PC-3 (cell line): Measurements from ENCODE around the gene RFX4. TPM values are rescaled to one million over a fixed set of nuclear protein-coding genes. Genes with fewer than 3 reads are reported as not detected.

ENCODE experiments used
- ATAC-seq: fragments of 200-7000 bp; cut with Tn5 transposase; 2 replicates; pipeline ENCODE4 v1.9.1; 2020; ENCODE audit warnings: mild to moderate bottlenecking, moderate library complexity
- BruUV-seq: library from RNA; stranded (reverse); fragments of 400-500 nt; replicated peaks from 2 replicates; lab custom pipeline; 2021; lab: Mats Ljungman, UMichigan
- CTCF ChIA-PET: fragments of 300-600 bp; sonication (Branson Sonifier 250); formaldehyde crosslinking; loops from one replicate; lab custom pipeline; 2022; ENCODE audit warnings: antibody characterized with exemption; lab: Charles Lee
- POLR2A ChIA-PET: fragments of 300-600 bp; sonication (Branson Sonifier 250); formaldehyde crosslinking; loops from one replicate; lab custom pipeline; 2022; ENCODE audit warnings: antibody characterized with exemption; ENCODE audit not compliant: unreplicated experiment; lab: Charles Lee
- DNase-seq: peaks from one replicate; pipeline ENCODE4 v3.0.0-alpha.2; 2015
- H2AFZ ChIP-seq: fragments of 300-600 bp; sonication (generic); 2 replicates; pipeline ENCODE4 v1.6.0; 2016; ENCODE audit warnings: antibody characterized with exemption, low read length
- H3F3A ChIP-seq: fragments of 300-600 bp; sonication (generic); one replicate; pipeline ENCODE4 v1.6.0; 2017; ENCODE audit warnings: antibody characterized with exemption, low read length, control low read depth, mild to moderate bottlenecking; ENCODE audit not compliant: unreplicated experiment
- H3K27ac ChIP-seq: fragments of 300-600 bp; sonication (generic); 2 replicates; pipeline ENCODE4 v1.5.1; 2016; ENCODE audit warnings: mild to moderate bottlenecking, low read length
- H3K27me3 ChIP-seq: fragments of 300-600 bp; sonication (generic); 2 replicates; pipeline ENCODE4 v1.6.1; 2016; ENCODE audit warnings: low read length, mixed read lengths
- H3K36me3 ChIP-seq: fragments of 300-600 bp; sonication (generic); 2 replicates; pipeline ENCODE4 v1.6.1; 2016; ENCODE audit warnings: low read depth, mixed run types, low read length, mixed read lengths
- H3K4me1 ChIP-seq: fragments of 300-600 bp; sonication (generic); 2 replicates; pipeline ENCODE4 v1.5.1; 2016; ENCODE audit warnings: low read length; ENCODE audit not compliant: insufficient read depth
- H3K4me2 ChIP-seq: fragments of 300-600 bp; sonication (generic); 2 replicates; pipeline ENCODE4 v1.6.0; 2016; ENCODE audit warnings: low read length
- H3K4me3 ChIP-seq: fragments of 300-600 bp; sonication (generic); 2 replicates; pipeline ENCODE4 v1.5.1; 2016; ENCODE audit warnings: mild to moderate bottlenecking, low read length, mixed read lengths
- H3K79me2 ChIP-seq: fragments of 300-600 bp; sonication (generic); 2 replicates; pipeline ENCODE4 v1.6.1; 2017; ENCODE audit warnings: low read length, mixed read lengths
- H3K9ac ChIP-seq: fragments of 300-600 bp; sonication (generic); 2 replicates; pipeline ENCODE4 v1.6.0; 2016; ENCODE audit warnings: mild to moderate bottlenecking, low read length
- H3K9me2 ChIP-seq: fragments of 300-600 bp; sonication (generic); replicated peaks from 2 replicates; pipeline ENCODE4 v1.6.1; 2016; ENCODE audit warnings: mixed run types, low read length, mixed read lengths
- H3K9me3 ChIP-seq: fragments of 300-600 bp; sonication (generic); 2 replicates; pipeline ENCODE4 v1.6.1; 2016; ENCODE audit warnings: low read length, mixed read lengths
- H4K20me1 ChIP-seq: fragments of 300-600 bp; sonication (generic); 2 replicates; pipeline ENCODE4 v1.6.1; 2016; ENCODE audit warnings: low read length, mixed read lengths
- CTCF ChIP-seq: fragments of 300-600 bp; sonication (generic); conservative IDR thresholded peaks from 2 replicates; pipeline ENCODE4 v1.5.1; 2017; ENCODE audit warnings: antibody characterized with exemption, low read depth, mild to moderate bottlenecking, low read length
- EZH2 ChIP-seq: fragments of 300-600 bp; sonication (generic); IDR thresholded peaks from one replicate; pipeline ENCODE4 v1.6.1; 2017; ENCODE audit warnings: antibody characterized with exemption, mild to moderate bottlenecking, low read length; ENCODE audit not compliant: unreplicated experiment
- EZH2phosphoT487 ChIP-seq: fragments of 300-600 bp; sonication (generic); IDR thresholded peaks from 2 replicates; pipeline ENCODE4 v1.6.1; 2018; ENCODE audit warnings: mild to moderate bottlenecking, antibody characterized with exemption, low read length, borderline replicate concordance
- intact Hi-C: fragments of 100-400 bp; cut with micrococcal nuclease; formaldehyde crosslinking; loops from 2 replicates; pipeline ENCODE4 v1.9.0; 2023
- total RNA-seq: library from RNA; depleted of rRNA; stranded (reverse); fragments of >200 nt; gene quantifications from 2 replicates; pipeline ENCODE4 v1.2.3, GENCODE V29; 2014

Gene RFX4
- total RNA-seq, 1 experiment from 2014 or later = not detected

- H2AFZ ChIP-seq = no peak overlapping the region
- no peaks in the 10 kb centered on the region for H3K79me2 ChIP-seq
- no peaks in the 10 kb centered on the region for H3K9me3 ChIP-seq
- no peak overlapping the region for H3K4me2 ChIP-seq
- H4K20me1 ChIP-seq = no peaks in the 10 kb centered on the region
- H3K4me3 ChIP-seq = no peak overlapping the region
- H3F3A ChIP-seq = no peaks in the 10 kb centered on the region
- H3K4me1 ChIP-seq = no peaks in the 10 kb centered on the region
- no TSS peak for BruUV-seq
- ChIA-PET POLR2A (no interaction called here), CTCF (interaction anchor here (0.5 kb wide), 1 partner anchor 10 kb away, joined by 3 read pairs; no protein-coding TSS in a partner anchor)
- no peak overlapping the region for H3K9ac ChIP-seq
- intact Hi-C loops = no loop called here
- DNase-seq (no peak), ATAC-seq (no peak)
- H3K36me3 ChIP-seq = no peaks in the 10 kb centered on the region
- H3K27me3 ChIP-seq = peaks cover 25% of the 10 kb centered on the region
- TF ChIP-seq CTCF (no peak), EZH2phosphoT487 (no peak), EZH2 (no peak)
- H3K9me2 ChIP-seq = no peaks in the 10 kb centered on the region
- no peak overlapping the region for H3K27ac ChIP-seq
Measured at GRCh38 chr12:106747973-106748436, 165.2 kb downstream of the RFX4 start.

GRCh38 chr12:106750524-106750923 is 167.7 kb downstream of the RFX4 start:
- no peaks in the 10 kb centered on the region for H3F3A ChIP-seq
- intact Hi-C loops = no loop called here
- no TSS peak for BruUV-seq
- no peak overlapping the region for H3K9ac ChIP-seq
- no peaks in the 10 kb centered on the region for H4K20me1 ChIP-seq
- no peaks in the 10 kb centered on the region for H3K9me2 ChIP-seq
- H3K27me3 ChIP-seq = 0 out of 2 replicates have a peak, but pooled peaks cover under 1% of the 10 kb centered on the region
- no peaks in the 10 kb centered on the region for H3K4me1 ChIP-seq
- H3K36me3 ChIP-seq = no peaks in the 10 kb centered on the region
- CTCF ChIA-PET = no interaction called here
- H2AFZ ChIP-seq = no peak overlapping the region
- POLR2A ChIA-PET = no interaction called here
- H3K4me2 ChIP-seq = no peak overlapping the region
- H3K9me3 ChIP-seq = no peaks in the 10 kb centered on the region
- no peak overlapping the region for H3K4me3 ChIP-seq
- no peak for ATAC-seq
- DNase-seq = no peak
- H3K27ac ChIP-seq = no peak overlapping the region
- TF ChIP-seq EZH2phosphoT487 (no peak), CTCF (no peak), EZH2 (no peak)
- no peaks in the 10 kb centered on the region for H3K79me2 ChIP-seq

GRCh38 chr12:106753526-106753925 is 170.7 kb downstream of the RFX4 start:
- H3K79me2 ChIP-seq = no peaks in the 10 kb centered on the region
- H3K9me2 ChIP-seq = no peaks in the 10 kb centered on the region
- H3K9me3 ChIP-seq = no peaks in the 10 kb centered on the region
- TF ChIP-seq EZH2 (no peak), EZH2phosphoT487 (no peak), CTCF (no peak)
- ChIA-PET CTCF (no interaction called here), POLR2A (no interaction called here)
- DNase-seq (no peak), ATAC-seq (no peak)
- H3K4me2 ChIP-seq = no peak overlapping the region
- no peaks in the 10 kb centered on the region for H3K4me1 ChIP-seq
- H2AFZ ChIP-seq = no peak overlapping the region
- H4K20me1 ChIP-seq = no peaks in the 10 kb centered on the region
- H3K4me3 ChIP-seq = no peak overlapping the region
- BruUV-seq = no TSS peak
- H3K36me3 ChIP-seq = no peaks in the 10 kb centered on the region
- intact Hi-C loops = no loop called here
- no peaks in the 10 kb centered on the region for H3K27me3 ChIP-seq
- H3F3A ChIP-seq = no peaks in the 10 kb centered on the region
- no peak overlapping the region for H3K9ac ChIP-seq
- H3K27ac ChIP-seq = no peak overlapping the region
